ENCODE results near the gene ELN. TPM values are rescaled to one million over a fixed set of nuclear protein-coding genes. Genes with fewer than 3 reads are reported as not detected.

The ELN gene
- total and polyA plus RNA-seq, 9 donors, result 13.2 to 51.5 (median 38.1) TPM

DNA sequence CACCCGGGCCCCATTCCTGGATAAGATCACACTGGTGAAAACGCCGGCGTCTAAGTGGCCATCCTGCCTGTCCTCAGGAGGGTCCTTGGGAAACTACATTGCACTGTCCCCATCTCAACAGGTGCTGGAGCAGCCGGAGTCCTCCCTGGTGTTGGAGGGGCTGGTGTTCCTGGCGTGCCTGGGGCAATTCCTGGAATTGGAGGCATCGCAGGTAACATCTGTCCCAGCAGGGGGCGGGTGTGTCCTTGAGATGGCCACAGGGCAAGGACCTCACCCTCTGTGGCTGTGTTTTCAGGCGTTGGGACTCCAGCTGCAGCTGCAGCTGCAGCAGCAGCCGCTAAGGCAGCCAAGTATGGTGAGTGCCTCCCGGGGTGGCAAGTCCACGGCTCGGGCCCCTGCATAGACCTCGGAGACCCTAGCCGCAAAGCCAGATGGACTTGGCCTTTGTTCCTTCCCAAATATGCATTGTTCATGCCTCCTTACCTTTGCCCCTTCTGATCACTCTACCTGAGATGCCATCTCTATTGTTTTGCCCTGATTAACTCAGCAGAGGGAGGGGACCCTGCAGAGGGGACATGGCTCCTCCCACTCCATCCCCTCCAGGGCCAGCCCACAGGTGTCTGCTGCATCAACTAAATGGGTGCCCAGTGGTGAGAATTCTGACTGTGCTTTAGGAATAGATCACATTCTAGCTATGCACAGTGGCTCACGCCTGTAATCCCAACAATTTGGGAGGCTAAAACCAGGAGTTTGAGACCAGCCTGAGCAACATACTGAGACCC lies 23.8 kb downstream of the ELN start:
- H3K36me3 ChIP-seq, result no peaks in the 10 kb centered on the region
- intact Hi-C loops (cut with DNase I), result no loop called here
- H3K9me3 ChIP-seq, result no peaks in the 10 kb centered on the region

DNA sequence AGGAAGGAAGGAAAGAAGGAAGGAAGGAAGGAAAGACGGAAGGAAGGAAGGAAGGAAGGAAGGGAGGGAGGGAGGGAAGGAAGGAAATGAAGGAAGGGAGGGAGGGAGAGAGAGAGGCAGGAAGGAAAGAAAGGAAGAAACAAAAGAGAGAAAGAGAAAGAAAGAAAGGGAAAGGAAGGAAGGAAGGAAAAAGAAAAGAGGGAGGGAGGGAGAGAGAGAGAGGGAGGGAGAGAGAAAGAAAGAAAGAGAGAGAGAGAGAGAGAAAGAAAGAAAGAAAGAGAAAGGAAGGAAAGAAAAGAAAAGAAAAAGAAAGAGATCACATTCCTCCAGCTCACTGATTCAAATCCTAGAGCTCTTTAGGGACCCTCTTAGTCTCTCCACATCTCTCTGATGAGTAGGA lies 24.7 kb downstream of the ELN start:
- WGBS, 3 donors, result 93 to 98% (median 94%) methylated on average over 1 of the region's 1 CpG
- H3K27me3 ChIP-seq, result no peaks in the 10 kb centered on the region
- no peaks in the 10 kb centered on the region for H3K4me1 ChIP-seq (ENCODE audit: insufficient read depth)
- intact Hi-C loops (cut with DNase I), result no loop called here
- H3K36me3 ChIP-seq, result no peaks in the 10 kb centered on the region
- TF ChIP-seq EP300 (IDR thresholded peaks at IDR 0.05) (no peak), POLR2A (IDR thresholded peaks at IDR 0.05) (no peak)
- TF ChIP-seq, protein P1, sequence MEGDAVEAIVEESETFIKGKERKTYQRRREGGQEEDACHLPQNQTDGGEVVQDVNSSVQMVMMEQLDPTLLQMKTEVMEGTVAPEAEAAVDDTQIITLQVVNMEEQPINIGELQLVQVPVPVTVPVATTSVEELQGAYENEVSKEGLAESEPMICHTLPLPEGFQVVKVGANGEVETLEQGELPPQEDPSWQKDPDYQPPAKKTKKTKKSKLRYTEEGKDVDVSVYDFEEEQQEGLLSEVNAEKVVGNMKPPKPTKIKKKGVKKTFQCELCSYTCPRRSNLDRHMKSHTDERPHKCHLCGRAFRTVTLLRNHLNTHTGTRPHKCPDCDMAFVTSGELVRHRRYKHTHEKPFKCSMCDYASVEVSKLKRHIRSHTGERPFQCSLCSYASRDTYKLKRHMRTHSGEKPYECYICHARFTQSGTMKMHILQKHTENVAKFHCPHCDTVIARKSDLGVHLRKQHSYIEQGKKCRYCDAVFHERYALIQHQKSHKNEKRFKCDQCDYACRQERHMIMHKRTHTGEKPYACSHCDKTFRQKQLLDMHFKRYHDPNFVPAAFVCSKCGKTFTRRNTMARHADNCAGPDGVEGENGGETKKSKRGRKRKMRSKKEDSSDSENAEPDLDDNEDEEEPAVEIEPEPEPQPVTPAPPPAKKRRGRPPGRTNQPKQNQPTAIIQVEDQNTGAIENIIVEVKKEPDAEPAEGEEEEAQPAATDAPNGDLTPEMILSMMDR (IDR thresholded peaks at IDR 0.05), result no peak
- no peaks in the 10 kb centered on the region for H3K9me3 ChIP-seq
- DNase-seq, result no peak
- no peak overlapping the region for H3K4me3 ChIP-seq
- H3K27ac ChIP-seq, result no peak overlapping the region

More for the DNA sequence above, 23.8 kb downstream of the ELN start:
- no peak for TF ChIP-seq EP300 (IDR thresholded peaks at IDR 0.05)
- TF ChIP-seq, protein P1 (IDR thresholded peaks at IDR 0.05), result no peak
- TF ChIP-seq POLR2A (IDR thresholded peaks at IDR 0.05), result no peak
- Histone ChIP-seq H3K27me3 (no peaks in the 10 kb centered on the region), H3K4me1 (ENCODE audit: insufficient read depth) (no peaks in the 10 kb centered on the region), H3K27ac (no peak overlapping the region), H3K4me3 (no peak overlapping the region)
- peak in 2 of 5 donors; percentile 31 to 41 for DNase-seq
- 55 to 72% (median 68%) methylated on average over 16 of the region's 16 CpGs for WGBS, 3 donors

- H3K4me3 ChIP-seq, result no peak overlapping the region
These were observed 25.7 kb downstream of the ELN start for GRCh38 chr7:74053589-74054186.

DNA sequence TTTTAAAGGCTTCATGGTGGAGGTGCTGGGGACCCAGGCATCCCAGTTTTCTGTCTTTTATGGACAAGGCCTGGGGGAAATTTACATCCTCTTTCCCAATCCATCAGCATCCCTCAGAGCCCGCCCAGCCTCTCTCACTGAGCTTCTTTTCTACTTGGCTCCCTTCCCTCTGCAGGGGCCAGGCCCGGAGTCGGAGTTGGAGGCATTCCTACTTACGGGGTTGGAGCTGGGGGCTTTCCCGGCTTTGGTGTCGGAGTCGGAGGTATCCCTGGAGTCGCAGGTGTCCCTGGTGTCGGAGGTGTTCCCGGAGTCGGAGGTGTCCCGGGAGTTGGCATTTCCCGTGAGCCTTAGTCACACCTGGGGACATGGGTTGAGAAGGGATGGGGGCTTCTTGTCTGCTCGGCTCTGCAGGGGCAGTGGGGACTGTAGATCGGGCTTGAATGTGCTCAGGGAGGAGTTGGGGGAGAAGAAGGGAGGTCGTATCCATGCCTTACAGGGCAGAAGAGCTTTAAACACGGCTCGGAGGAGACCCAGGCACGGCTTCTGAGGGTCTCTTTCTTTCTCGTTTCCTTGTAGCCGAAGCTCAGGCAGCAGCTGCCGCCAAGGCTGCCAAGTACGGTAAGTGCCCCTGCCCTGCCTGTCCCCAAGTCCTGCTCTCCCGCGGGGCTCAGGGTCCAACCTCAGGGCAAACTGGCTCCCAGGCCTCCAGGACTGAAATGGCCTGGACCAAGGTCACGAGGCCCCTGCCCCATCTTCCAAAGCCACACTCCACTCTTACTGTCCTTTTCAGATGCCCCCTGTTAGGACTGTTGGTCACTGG lies 28.3 kb downstream of the ELN start:
- peak in 1 of 5 donors; percentile 36 for DNase-seq
- TF ChIP-seq, protein P1 (IDR thresholded peaks at IDR 0.05), result no peak
- TF ChIP-seq EP300 (IDR thresholded peaks at IDR 0.05) (no peak), POLR2A (IDR thresholded peaks at IDR 0.05) (no peak)
- intact Hi-C loops (cut with DNase I), result no loop called here
- Histone ChIP-seq H3K36me3 (no peaks in the 10 kb centered on the region), H3K4me1 (ENCODE audit: insufficient read depth) (no peaks in the 10 kb centered on the region), H3K9me3 (no peaks in the 10 kb centered on the region), H3K4me3 (no peak overlapping the region), H3K27ac (no peak overlapping the region), H3K27me3 (no peaks in the 10 kb centered on the region)
- 88 to 89% (median 89%) methylated on average over 26 of the region's 26 CpGs for WGBS, 3 donors

More at GRCh38 chr7:74053589-74054186, 25.7 kb downstream of the ELN start:
- Histone ChIP-seq H3K36me3 (no peaks in the 10 kb centered on the region), H3K27ac (no peak overlapping the region), H3K9me3 (no peaks in the 10 kb centered on the region), H3K4me1 (ENCODE audit: insufficient read depth) (no peaks in the 10 kb centered on the region), H3K27me3 (no peaks in the 10 kb centered on the region)
- TF ChIP-seq, protein P1 (IDR thresholded peaks at IDR 0.05), result no peak
- TF ChIP-seq EP300 (IDR thresholded peaks at IDR 0.05) (no peak), POLR2A (IDR thresholded peaks at IDR 0.05) (no peak)
- 97 to 98% (median 97%) methylated on average over 3 of the region's 3 CpGs for WGBS, 3 donors
- peak in 2 of 5 donors; percentile 0 to 3 for DNase-seq
- intact Hi-C loops (cut with DNase I), result no loop called here
